Nephron progenitor cell (in vitro differentiated cells): Measurements from ENCODE around the gene MYORG.

Experiments
- DNase-seq: peaks from one replicate; pipeline ENCODE4 v3.0.0; 2021
- H3K27ac Mint-ChIP-seq: 2 replicates; pipeline ENCODE4 v1.8.0; 2021; ENCODE audit warnings: mild to moderate bottlenecking, moderate library complexity, mixed read lengths
- H3K27me3 Mint-ChIP-seq: 2 replicates; pipeline ENCODE4 v1.8.0; 2021; ENCODE audit warnings: mild to moderate bottlenecking, low read depth, mixed read lengths; ENCODE audit not compliant: poor library complexity
- H3K36me3 Mint-ChIP-seq: 2 replicates; pipeline ENCODE4 v1.8.0; 2021; ENCODE audit warnings: low read depth, mixed read lengths
- H3K4me1 Mint-ChIP-seq: 2 replicates; pipeline ENCODE4 v1.8.0; 2021; ENCODE audit warnings: mixed read lengths
- H3K4me3 Mint-ChIP-seq: 2 replicates; pipeline ENCODE4 v1.8.0; 2021; ENCODE audit warnings: mild to moderate bottlenecking, moderate library complexity, mixed read lengths
- H3K9me3 Mint-ChIP-seq: 2 replicates; pipeline ENCODE4 v1.8.0; 2021; ENCODE audit warnings: mild to moderate bottlenecking, moderate library complexity, mixed read lengths
- CTCF ChIP-seq: fragments of 200-600 bp; sonication (generic); IDR thresholded peaks from 2 replicates; pipeline ENCODE4 v1.5.0; 2021; ENCODE audit warnings: antibody characterized with exemption

The MYORG gene

GRCh38 chr9:34332076-34332964 is 44.4 kb downstream of the MYORG start:
- Mint-ChIP-seq H3K36me3 (no peaks in the 10 kb centered on the region), H3K27ac (peak overlapping the region; percentile 60), H3K9me3 (no peaks in the 10 kb centered on the region), H3K4me3 (peak overlapping the region; percentile 22), H3K27me3 (peaks cover 2% of the 10 kb centered on the region), H3K4me1 (peaks cover 55% of the 10 kb centered on the region)
- DNase-seq = no peak
- peak; percentile 47 for TF ChIP-seq CTCF

- TF ChIP-seq CTCF = no peak
- Mint-ChIP-seq H3K4me1 (peaks cover 65% of the 10 kb centered on the region), H3K27me3 (peaks cover 2% of the 10 kb centered on the region), H3K4me3 (peak overlapping the region; percentile 46), H3K36me3 (no peaks in the 10 kb centered on the region), H3K27ac (no peak overlapping the region), H3K9me3 (no peaks in the 10 kb centered on the region)
- no peak for DNase-seq
These were observed 45.5 kb downstream of the MYORG start for GRCh38 chr9:34331196-34331595.

GRCh38 chr9:34328987-34329832 is 47.5 kb downstream of the MYORG start, which contains the start of the genes KIF24 and NUDT2:
Gene KIF24, minus strand, starts transcription at chr9:34329268. Its CDS starts 17,922 bp downstream, at chr9:34311346.
Gene NUDT2, plus strand, starts transcription at chr9:34329569. Its CDS starts 9,471 bp downstream, at chr9:34339040.
- H3K27ac Mint-ChIP-seq = peak within 1 kb of the TSS; percentile 99
- TF ChIP-seq CTCF = no peak
- H3K9me3 Mint-ChIP-seq = no peaks in the 10 kb centered on the region
- H3K27me3 Mint-ChIP-seq = peaks cover 2% of the 10 kb centered on the region
- no peaks in the 10 kb centered on the region for H3K36me3 Mint-ChIP-seq
- H3K4me1 Mint-ChIP-seq = peaks cover 48% of the 10 kb centered on the region
- peak within 1 kb of the TSS; percentile 99 for H3K4me3 Mint-ChIP-seq
- peak; percentile 95 for DNase-seq

GRCh38 chr9:34328500-34328986 is 48.2 kb downstream of the MYORG start:
- no peak for TF ChIP-seq CTCF
- H3K27ac Mint-ChIP-seq = peak overlapping the region; percentile 99
- H3K36me3 Mint-ChIP-seq = no peaks in the 10 kb centered on the region

GRCh38 chr9:34326690-34327089 is 50.0 kb downstream of the MYORG start:
- H3K27ac Mint-ChIP-seq = no peak overlapping the region
- H3K4me1 Mint-ChIP-seq = peaks cover 35% of the 10 kb centered on the region
- peaks cover 2% of the 10 kb centered on the region for H3K27me3 Mint-ChIP-seq
- H3K36me3 Mint-ChIP-seq = no peaks in the 10 kb centered on the region
- H3K9me3 Mint-ChIP-seq = no peaks in the 10 kb centered on the region
- no peak for TF ChIP-seq CTCF
- no peak for DNase-seq
- H3K4me3 Mint-ChIP-seq = peak overlapping the region; percentile 55

More at GRCh38 chr9:34328500-34328986, 48.2 kb downstream of the MYORG start:
- no peak for DNase-seq
- H3K9me3 Mint-ChIP-seq = no peaks in the 10 kb centered on the region
- peaks cover 47% of the 10 kb centered on the region for H3K4me1 Mint-ChIP-seq
- H3K4me3 Mint-ChIP-seq = peak overlapping the region; percentile 99
- peaks cover 2% of the 10 kb centered on the region for H3K27me3 Mint-ChIP-seq
